Cerebellar cortex (tissue), 1 donor: ENCODE data around the gene TMEM63C.

Source experiments
- DNase-seq: peaks from one replicate; pipeline ENCODE4 v3.0.0-alpha.2; 2015; ENCODE audit warnings: low spot score

The TMEM63C gene

DNA sequence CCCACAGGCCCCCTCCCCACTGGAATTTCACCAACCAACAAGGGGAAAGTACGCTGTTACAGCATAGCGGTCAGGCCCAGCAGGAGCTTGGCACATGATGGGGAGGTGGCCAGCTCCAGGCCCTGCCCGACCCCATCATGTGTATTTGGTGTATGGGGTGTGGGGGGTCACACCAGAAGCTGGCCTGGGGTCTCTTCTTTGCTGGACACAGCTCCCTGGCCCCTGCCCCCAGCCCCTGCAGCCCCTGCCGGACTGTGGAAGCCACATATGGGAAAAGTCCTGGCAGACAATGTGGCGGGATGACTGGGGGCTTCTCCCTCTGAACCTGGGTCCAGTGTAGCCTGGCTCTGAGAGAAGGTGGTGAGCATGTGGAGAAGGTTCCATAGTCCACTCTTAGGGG lies 77.0 kb downstream of the TMEM63C start:
- DNase-seq = no peak

DNA sequence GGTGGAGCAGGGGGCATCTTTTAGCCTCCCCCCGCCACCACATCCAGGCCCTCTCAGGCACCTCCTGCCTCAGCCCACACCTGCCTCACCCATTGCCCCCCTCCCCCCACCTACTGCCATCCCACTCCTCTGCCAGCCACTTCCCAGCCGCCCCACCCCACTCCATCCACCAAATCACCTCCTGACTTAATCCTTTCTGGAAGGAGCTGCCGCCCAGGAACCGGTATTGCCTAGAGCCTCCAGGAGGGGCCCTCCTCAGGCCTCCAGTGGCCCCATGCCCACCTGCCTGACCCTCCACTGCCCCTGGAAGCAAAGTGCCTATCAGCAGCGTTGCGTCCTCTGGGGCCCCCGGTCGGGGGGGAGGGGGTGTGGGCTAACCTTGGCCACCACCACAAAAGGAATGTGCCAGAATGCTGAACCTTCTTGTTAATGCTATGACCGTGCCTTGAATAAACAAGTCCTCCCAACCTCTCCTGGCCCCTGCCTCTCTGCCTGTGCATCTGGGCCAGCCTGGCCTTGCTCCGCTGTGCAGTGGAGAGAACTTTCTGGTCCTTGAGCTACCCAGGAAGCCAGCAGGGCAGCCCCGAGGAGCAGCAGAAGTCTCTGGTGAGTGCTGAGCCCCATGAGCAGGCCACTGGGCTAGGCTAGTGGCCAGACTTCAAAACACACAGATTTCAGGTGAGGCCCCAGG lies 77.6 kb downstream of the TMEM63C start:
- no peak for DNase-seq

DNA sequence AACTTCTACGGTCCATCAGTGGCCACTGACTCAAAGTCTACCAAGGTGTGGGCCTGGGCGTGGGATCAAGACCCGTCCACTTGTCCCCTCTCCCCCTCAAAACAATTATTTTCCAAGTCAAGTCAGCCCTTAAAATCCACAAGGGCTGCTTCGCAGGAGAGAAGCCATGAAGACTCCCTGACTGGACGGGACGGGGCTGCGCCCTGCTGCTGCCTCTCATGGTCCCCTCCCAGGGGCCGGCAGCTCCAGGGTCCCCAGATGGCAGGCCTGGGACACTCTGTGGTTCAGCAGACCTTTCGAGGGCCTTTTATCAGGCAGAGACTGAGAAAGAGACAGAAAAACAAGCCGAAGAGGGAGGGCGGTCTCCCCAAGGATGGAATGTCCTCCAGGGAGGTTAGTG lies 78.6 kb downstream of the TMEM63C start:
- no peak for DNase-seq

DNA sequence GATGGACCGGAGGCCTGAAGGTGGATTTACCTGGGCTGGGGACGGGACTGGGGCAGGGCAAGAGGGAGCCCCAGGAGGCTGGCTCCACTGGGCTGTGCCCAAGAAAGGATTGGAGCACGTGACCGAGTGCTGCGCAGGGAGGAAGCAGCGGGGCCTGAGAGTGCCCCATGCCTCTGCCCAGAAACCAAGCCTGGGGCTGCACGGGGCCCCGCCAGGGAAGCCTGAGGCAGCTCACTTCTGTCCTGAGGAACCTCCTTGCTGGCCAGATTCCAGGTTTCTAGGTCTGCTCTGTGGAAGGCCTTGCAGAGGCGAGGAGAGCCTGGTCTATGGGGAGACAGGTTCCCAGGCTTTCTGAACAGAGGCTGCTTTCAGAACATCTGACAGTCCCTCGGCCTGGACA lies 79.0 kb downstream of the TMEM63C start:
- peak; percentile 57 for DNase-seq

DNA sequence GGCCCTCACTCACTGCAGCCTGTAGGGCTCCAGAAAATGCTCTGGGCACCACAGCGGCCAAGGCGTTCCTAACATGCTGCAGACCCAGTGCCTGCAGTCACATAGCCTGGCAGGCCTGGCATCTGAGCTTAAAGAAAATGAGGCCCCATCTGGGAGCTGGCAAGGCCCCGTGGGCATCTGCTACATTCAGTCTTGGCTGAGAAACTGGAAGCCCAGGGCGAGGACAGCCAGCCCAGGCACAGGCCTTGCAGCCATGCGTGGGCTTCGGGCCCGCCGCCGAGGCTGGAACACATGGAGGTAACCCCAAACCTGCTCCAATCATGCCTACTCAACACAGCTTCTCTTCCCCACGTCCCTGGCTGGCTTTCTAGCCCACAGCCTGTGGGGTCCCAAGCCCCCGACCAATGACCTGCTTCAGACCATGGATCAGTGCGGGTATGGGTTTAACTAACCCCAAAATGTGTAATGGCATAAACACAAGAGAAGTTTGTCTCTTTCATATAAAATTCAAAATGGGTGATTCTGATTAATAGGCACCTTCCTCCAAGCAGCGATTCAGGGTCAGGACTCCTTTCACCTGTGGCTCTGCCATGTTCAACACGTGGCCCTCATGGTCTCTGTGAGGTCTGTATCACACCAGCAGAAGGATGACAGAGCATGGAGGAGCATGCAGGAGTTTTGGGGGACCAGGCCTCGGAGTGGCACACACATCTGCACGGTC lies 83.0 kb downstream of the TMEM63C start:
- peak; percentile 93 for DNase-seq

DNA sequence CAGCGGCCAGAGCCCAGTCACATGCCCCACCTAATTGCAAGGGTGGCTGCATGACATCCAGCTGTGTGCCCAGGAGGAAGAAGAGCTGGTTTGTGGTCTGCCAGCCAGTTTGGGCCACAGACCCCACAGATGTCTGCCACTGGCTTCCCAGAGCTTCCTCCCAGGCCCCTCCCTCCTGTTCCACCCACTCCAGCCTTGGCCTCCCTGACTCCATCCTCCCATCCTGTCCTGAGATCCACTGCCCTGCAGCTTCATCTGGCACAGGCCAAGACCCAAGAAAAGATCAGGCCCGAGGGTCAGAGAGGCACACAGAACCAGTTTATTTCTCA lies 83.6 kb downstream of the TMEM63C start:
- no peak for DNase-seq

DNA sequence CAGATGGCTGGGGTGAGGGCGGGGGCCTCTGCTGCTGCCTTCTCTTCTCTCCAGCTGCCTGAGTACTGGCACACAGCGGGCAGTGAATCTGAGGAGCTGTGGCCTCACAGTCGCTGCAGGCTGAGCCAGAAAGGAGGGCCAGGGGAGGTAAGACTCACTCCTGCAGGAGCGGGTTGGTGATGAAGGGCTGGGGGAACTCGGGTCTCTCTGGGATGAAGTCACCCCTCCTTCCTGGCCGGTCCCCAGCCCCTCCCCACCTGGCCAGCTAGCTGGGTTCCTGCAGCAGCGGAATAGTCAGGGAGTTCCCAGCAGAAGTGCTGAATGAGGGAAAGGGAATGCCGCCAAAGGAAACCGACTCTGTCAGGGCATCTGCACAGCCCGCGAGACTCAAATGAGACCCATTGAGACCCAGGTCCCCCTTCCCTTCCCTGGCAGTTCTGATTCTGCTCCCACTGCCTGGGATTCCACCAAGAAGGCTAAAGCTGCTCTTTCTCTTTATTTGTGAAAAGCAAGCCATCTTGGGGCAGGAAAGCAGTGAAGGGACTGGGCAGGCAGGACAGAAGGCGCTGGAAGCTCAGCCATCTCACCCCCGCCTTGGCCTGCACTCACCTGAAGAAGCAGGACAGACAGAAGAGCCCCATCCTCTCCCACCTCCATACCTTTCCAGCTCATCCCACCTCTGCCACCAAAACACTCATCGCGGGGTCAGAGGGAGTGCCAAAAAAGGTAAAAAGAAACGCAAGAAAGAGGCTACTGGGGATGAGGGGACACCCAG lies 84.2 kb downstream of the TMEM63C start:
- no peak for DNase-seq

DNA sequence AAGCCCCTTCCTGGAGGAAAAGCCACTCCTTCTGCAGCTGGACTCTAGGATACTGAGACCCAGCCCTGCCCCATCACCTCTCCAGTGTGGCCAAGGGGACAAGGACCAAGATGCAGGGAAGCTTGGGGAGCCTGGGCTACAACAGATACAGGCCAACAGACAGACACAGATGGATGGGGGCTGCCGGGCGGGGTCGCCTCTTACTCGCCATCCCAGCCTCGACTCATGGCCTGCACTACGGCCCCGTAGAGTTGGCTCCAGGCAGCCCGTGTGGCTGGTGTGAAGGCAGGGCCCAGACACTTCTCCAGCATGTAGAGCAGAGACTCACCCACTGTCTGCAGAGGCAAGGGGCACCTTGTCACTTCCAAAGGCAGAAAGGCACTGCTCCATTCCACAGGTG lies 84.7 kb downstream of the TMEM63C start:
- DNase-seq = no peak

DNA sequence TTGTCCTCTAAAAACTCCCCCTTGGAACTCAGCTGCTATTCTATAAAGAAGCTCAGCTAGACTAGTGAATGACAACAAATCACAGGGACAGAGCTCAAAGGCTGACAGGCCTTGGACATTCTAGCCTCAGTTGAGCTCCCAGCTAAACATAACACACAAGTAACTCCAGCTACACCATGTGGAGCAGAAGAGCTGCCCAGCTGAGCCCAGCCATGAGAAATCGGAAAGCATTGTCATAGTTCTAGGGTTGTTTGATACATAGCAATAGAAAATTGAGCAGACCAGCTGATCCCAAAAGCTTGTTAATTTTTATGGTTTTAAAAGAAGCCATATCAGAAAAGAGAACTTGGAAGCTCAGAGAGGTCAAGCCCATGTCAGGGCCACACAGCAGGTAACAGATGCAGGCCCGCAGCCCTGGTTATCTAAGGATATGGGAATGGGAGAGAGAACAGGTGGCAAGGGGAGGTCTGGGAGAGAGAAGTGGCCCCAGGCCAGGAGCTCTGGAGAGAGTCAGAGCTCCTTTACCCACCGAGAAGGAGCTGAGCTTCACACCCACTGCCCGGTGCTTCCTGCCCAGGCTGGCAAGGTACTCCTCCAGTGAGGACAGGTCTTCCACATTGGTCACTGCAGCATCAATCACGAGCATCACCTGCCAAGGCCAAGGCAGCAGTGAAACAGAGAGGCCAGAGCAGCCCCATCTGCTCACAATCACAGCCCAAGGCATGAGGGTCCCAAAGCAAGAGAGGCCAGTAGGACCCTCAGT lies 86.5 kb downstream of the TMEM63C start:
- DNase-seq = no peak

DNA sequence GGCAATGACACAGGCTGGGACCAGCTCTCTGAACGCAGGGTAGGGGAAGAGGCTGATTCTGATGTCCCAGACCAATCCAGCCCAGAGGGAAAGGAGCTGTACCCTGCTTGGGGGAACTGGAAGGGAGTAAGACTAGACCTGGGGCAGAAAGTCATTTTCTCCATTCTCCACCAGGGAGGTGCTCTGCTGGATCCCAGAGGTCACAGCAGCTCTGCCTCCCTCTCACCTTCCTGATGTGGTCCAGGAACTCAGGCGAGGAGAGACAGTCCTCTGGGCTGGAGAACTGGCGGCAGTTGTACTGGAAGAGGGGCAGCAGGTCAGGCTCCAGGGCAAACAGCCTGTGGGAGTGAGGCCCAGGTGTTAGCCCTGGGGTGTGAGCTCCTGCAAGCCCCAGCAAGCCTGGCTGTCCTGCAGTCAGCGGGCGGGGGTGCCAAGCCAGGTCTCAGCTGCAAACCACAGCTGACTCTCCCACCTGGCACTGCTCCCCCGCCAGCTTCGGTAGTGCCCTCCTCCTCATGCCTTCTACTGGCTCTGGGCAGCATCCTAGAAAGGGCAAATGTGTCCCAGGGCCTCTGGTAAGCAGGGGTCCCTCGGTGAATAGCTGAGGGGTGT lies 87.5 kb downstream of the TMEM63C start:
- DNase-seq = no peak

DNA sequence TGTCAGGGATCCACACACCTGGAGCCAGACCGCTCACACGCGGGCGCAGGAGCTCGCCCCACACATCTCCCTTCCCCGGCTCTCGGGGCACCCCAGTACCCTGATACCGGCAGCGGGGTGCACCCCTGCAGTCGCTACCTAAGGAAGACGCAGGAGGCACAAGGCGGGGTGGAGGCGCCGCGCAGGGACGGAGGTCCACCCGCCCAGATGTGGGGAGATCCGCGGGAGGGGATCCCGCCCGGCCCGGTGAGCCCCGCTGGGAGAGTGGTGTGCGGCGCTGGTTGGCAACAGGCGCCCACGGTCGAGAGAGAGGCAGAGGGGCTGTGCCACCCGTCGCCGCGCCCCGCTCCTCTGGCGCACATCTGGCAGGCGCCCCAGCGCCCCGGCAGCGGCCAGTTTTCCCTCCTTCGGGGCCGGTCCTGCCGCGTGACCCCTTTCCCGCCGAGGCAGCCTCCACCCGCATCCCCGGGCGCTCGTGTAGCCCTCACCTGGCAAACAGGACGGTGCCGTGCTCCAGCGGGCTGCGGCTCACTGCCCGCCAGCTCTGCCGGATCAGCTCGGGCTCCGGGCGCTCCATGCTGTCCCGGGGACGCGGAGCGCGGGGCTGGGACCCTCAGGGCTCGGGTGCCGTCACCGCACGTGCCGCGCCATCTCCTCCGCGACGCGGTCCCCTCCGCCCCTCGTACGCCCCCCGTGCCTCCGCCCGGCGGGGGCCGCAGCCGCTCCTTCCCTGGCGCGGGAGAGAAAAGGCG lies 88.9 kb downstream of the TMEM63C start:
- DNase-seq = no peak

DNA sequence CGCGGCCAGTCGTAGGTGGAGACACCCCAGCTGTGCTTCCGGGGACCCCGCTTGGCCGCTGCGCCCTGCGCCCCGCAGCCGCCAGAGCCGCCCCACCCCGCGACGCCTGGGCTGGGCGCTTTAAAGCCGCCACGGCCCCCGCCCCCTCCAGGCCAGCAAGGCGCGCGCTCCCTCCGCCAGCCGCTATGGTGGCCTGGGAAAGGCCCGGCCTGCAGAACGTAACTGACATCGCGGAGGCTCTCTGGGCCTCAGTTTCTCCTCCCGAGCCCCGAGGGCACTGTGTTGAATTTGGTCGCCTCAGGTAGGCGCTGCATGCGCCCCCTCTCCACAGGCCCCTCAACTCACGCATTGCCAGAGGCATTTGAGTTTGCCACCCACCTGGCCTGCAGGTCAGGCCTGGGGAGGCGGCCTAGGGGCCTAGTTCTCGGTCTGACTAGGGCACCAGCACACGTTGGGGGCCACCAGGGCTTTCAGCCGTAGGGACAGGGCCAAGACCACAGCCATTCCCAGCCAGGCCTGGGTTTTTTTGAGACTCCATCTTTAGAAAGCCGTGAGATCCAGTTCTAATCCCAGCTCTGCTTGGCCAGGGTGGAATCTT lies 89.6 kb downstream of the TMEM63C start, which contains the start of gene NGB:
NGB (minus strand) TSS at position 94 of the 598 bp plus-strand sequence. CDS start 269 bp downstream, outside the sequence.
- no peak for DNase-seq

DNA sequence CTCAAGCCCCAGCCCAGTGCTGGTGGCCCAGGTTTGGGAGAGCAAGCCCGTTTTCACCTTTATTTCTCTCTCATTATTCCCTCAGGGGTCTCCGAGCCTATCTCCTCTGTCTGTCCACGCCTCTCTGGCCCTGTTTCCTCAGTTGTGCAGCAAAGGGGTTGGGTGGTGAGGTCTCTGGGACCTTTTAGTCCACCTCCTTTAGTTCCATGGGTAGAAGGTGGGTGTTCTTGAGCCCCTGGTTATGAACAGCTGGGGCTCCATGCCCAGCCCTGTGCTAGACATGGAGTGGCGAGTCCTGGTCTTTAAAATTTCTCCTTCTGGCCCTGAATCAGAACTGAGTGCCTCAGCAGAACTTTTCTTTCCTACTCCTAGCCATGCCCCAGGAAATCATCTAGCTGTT lies 90.7 kb downstream of the TMEM63C start:
- no peak for DNase-seq

DNA sequence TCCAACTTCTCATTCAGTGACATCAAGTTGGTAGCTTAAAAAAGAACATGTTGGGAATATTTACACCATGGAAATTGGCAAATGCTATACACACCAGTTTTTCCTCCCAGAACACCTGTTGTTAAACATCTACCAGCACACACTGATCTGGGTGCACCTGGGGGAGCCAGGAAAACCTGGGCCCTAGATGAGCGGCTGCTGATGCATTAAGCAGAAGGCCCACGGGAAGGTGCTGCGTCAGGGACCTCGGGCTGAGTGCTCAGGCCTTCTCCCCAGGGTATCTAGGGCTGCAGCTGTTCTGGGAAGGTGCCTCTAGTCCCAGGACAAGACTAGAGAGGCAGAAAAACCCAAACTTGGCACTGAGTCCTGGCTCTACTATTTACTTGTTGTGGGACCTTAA lies 92.2 kb downstream of the TMEM63C start:
- no peak for DNase-seq

DNA sequence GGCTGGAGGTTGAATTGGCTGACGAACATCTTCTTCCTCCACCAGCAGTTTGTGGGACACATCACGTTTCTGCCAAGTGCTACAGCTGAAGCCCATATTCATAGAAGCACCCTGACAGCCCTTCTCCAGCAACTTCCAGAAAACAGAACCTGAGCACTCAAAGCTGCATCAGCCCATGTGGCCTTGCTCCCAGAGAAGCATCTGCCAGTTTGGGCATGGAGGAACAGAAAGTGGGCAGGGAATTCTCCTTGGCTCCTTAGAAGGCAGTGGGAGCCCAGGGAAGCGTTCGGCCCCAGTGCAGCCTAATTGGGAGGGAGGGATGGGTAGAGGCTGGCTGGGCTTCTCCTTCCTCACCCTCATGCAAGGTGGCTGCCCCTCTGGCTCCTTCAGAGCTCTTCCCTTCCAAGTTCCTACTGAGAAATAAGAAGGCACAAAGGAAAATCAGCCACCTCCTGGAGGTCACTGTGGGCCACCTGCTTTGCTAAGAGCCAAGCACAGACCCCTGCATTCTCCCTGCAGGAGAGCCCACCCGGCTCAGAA lies 93.5 kb downstream of the TMEM63C start:
- peak; percentile 85 for DNase-seq

DNA sequence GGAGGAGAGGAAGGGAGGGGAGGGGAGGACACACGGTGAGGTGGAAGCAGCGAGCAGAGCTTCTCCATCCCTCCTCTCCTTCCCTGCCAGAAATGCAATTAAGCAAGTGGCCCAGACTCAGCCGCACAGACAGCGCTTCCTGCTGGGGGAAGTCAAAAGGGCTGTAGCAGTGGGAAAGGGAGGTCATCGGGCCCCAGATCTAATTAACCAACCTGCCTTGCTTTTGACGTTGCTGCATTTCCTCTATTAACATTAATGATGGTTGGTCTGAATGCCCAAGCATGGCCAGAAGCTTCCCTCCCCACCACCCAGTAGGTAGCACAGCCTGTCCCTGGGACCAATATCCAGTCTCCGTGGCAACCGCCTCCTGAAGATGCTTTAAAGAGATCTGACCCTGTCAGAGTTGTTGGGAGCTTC lies 94.0 kb downstream of the TMEM63C start:
- DNase-seq = peak; percentile 89

DNA sequence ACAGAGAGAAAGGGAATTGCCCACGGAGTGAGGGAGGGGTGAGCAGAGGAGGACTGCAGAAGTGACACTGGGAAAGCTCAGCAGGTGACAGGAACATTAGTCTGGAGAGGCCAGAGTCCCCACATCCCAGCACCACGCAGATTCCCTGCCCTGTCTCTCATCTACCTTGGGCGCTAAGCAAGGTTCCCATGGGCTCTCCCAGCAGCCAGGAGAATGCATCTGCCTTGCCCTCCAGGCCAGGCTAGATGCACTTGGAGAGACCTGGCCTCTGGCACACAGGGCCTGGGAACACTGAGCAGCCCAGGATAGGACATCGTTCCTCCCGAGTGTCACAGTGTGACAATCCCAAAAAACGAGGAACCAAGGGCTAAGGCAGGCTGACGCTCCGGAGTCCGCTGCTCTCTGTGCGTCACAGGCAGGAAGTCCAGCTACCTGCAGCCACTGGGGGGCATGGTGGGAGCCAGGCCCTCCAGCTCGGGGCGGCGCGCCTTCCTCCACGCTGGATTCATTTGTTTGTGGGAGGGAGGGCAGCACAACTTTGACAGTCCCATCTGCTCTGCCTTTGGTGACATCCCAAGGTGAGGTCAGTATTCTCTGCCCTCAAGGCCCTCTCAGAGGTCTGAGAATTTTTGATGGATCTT lies 94.8 kb downstream of the TMEM63C start:
- DNase-seq = no peak

DNA sequence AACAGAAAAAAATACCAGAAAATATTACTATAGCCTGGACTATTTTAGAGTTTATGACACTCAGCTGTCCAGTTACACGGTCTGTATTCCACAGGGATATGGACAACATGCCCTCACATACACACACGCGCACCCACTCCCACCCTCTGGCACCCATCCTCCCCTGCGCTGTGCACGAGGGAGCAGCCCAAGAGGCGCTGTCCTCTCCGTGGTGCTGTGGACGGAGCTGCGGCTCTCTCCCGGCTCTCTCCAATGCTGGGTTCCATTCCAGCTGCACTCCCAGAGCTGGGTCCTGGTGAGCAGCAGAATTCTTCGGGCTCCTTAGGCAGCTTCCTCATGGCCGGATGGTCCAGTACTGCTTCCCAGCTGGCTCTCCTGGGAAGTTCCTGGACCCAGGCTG lies 95.4 kb downstream of the TMEM63C start:
- no peak for DNase-seq

DNA sequence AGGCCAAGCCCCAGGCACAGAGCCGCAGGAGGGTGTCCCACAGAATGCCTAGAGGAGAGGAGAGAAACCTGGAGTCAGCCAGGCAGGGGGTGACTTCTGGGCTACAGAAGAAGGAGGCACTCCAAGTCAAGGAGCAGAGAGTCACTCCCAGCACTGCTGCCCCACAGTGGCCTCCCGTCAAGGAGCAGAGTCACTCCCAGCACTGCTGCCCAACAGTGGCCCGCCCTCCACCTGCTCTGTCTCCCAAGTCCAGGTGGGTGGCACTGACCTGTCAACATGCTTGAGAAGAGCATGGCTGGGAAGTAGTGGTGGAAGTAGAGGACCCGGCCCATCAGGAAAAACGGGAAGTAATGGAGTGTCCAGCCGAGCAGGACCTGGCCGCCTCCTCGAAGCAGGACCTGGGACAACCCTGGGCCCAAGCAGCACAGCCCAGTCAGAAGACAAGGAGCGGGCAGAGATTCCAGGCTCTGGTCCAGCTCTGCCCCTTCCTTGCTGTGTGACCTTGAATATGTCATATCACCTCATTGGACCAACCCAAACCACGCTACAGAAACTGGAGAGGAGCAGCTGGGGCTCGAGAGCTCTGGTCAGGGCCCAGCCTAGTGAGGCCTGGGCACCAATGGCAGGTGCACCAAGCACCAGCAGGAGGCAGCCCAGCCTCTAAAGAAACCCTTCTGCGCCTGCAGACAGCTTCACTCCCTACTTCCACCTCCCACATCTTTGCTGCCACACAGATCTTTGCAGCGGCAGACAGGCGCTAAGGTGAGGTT lies 97.0 kb downstream of the TMEM63C start:
- no peak for DNase-seq
